Breast epithelium (tissue), 3 donors: ENCODE measurements around the gene TBL1XR1.

Source experiments
- POLR2A ChIP-seq: fragments of 450-650 bp; IDR thresholded peaks from one replicate; pipeline ENCODE4 v1.6.1; 2016; ENCODE audit warnings: antibody characterized with exemption, mild to moderate bottlenecking, moderate library complexity
- POLR2AphosphoS5 ChIP-seq, 3 donors: sonication (generic); formaldehyde crosslinking; IDR thresholded peaks; one replicate each; pipeline ENCODE4 v1.6.1; 2017; ENCODE audit warnings: antibody characterized with exemption in 3 of 3
- TF ChIP-seq, protein P1 (sequence below), 3 donors: fragments of 450-650 bp; IDR thresholded peaks; one replicate each; pipeline ENCODE4 v1.5.1; 2016 to 2017; ENCODE audit warnings: antibody characterized with exemption in 3 of 3, mild to moderate bottlenecking in 3 of 3, moderate library complexity in 3 of 3

DNA sequence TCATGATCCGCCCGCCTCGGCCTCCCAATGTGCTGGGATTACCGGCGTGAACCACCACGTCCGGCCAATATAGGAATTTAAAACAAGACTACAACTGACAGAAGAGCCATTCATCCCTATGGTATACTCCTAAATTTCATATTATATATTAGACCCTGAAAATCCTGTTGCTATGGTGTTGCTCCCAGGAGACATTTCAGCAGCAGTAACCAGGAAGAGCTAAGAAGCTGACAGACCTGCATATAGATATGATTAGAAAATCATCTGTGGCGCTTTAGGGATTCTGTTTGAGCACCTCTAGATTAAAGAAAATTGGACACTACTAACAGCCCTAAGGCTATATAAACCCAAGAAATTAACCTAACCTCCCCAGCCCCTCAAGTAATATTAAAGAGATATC lies 38.8 kb downstream of the TBL1XR1 start:
- TF ChIP-seq, protein P1, sequence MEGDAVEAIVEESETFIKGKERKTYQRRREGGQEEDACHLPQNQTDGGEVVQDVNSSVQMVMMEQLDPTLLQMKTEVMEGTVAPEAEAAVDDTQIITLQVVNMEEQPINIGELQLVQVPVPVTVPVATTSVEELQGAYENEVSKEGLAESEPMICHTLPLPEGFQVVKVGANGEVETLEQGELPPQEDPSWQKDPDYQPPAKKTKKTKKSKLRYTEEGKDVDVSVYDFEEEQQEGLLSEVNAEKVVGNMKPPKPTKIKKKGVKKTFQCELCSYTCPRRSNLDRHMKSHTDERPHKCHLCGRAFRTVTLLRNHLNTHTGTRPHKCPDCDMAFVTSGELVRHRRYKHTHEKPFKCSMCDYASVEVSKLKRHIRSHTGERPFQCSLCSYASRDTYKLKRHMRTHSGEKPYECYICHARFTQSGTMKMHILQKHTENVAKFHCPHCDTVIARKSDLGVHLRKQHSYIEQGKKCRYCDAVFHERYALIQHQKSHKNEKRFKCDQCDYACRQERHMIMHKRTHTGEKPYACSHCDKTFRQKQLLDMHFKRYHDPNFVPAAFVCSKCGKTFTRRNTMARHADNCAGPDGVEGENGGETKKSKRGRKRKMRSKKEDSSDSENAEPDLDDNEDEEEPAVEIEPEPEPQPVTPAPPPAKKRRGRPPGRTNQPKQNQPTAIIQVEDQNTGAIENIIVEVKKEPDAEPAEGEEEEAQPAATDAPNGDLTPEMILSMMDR (IDR thresholded peaks at IDR 0.05): no peak
- no peak for TF ChIP-seq POLR2A
- no peak for TF ChIP-seq POLR2AphosphoS5 (IDR thresholded peaks at IDR 0.05)
